Adipose tissue (tissue), 3 donors: Measurements from ENCODE around the gene STT3A. TPM values are rescaled to one million over a fixed set of nuclear protein-coding genes. Genes with fewer than 3 reads are reported as not detected.
A peak's percentile ranks its signal among the peaks of the same experiment; 100 is the strongest.

Experiments
- H3K27ac ChIP-seq: one replicate; pipeline ENCODE4 v1.5.1; 2013; ENCODE audit warnings: low read depth, low read length
- WGBS, 3 donors: extraction: QIAGEN DNeasy Blood & Tissue Kit; methylation state at CpG; one replicate each; pipeline ENCODE4 v1.1.7; 2013; 5-methylcytosine and 5-hydroxymethylcytosine counted together
- polyA plus RNA-seq, 3 donors: library from polyadenylated mRNA; stranded (reverse); fragments of 200-250 nt; gene quantifications; one replicate each; pipeline ENCODE4 v1.2.3, GENCODE V29; 2013
- donor health status: healthy with polysubstance abuse.
- donor health status: Bipolar disorder and iron deficiency.
- donor health status: healthy.

Gene STT3A
- polyA plus RNA-seq, 3 donors, result 27.4 to 78.2 (median 53.0) TPM

DNA sequence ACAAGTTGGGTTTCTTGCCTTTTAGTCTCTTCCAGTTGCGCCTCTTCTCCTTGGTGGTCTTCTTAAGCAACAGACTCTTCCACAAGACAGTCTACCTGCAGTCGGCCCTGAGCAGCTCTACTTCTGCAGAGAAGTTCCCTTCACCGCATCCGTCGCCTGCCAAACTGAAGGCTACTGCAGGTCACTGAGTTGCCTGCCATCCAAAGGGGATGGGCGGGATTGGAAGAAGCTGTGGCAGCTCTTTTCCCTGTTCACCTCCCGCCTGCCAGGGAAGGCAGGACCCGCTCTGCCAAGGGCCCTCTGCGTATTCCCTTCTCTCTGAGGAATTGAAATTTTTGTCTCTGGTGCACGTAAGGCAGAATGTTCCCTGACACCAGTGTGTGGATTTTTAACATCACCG, 9.2 kb upstream of the STT3A start:
- WGBS, 3 donors, result 93 to 97% (median 96%) methylated on average over 11 of the region's 11 CpGs
- H3K27ac ChIP-seq, result no peak overlapping the region

DNA sequence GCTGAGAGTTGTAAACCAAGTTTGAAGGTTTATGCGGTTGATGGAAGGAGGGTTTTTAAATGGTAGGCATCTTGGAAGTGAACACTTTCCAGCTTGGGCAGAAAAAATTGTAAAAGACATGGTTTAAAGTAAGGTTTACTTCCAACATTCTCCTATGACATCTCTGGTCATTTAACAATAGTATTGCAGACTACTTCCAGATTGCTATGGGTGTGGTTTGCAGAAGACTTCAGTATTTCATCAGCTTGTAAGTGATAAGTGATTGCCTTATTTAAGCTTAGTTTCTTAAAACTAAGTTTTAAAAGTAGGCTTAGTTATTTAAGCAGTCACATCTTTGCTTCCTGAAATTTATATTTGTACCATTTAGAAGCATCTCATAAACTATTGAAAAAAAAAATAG, 7.2 kb upstream of the STT3A start:
- 93 to 100% (median 97%) methylated on average over 1 of the region's 1 CpG for WGBS, 3 donors
- no peak overlapping the region for H3K27ac ChIP-seq

DNA sequence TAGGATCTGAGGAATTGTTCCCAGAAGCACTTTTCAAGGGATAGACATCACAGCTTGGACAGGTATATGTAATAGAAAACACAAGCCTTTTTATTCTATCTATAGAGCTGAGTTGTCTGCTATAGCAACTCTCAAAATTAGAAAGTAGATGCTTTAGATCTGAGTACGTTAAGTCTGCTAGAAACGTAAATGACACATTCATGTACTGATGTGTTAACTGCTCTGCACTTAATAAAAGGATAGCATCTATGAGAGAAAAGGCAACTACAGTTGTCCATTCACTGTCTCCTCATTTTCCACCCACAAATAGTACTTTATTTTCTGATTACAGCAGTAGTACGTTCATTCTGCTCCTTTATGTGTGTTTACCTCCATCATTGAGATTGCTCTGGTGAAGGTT, 6.0 kb upstream of the STT3A start:
- no peak overlapping the region for H3K27ac ChIP-seq
- 81 to 91% (median 84%) methylated on average over 3 of the region's 3 CpGs for WGBS, 3 donors

DNA sequence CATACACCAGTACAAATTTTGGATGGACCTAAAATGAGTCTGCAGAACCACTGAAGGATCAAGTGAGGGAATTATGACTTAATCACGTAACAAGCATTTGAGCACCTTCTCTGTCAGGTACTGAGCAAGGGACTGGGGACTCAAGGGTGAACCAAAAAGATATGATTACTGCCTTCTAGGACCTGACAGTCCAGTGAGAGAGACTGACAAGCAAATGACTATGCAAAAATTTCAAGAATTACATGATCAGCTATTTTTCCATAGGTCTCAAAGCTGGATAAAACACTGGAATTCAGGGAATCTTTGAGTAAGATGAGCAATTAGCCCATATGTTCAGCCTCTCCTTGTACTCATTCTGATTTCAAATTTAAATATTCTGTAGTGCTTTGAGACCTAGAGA, 5.2 kb upstream of the STT3A start:
- WGBS, 3 donors, result 91 to 100% (median 97%) methylated on average over 1 of the region's 1 CpG
- no peak overlapping the region for H3K27ac ChIP-seq

DNA sequence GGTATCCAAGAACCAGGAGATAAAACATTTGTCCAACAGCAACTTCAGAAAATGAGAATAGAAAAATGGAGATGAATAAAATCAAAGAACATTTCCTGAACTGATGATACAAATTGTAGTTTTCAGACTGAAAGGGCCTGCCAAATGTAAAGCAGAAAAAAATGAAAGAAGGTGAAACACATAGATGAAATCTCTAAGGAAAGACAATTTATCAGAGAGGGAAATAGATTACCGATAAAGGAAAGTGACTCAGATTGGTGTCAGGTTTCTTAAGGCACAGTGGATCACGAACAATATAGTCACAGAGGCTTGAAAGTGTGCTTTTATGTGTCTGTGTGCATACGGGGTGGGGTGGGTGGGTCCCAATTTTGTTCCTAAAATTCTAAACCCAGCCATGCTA, 4.1 kb upstream of the STT3A start:
- H3K27ac ChIP-seq, result no peak overlapping the region

DNA sequence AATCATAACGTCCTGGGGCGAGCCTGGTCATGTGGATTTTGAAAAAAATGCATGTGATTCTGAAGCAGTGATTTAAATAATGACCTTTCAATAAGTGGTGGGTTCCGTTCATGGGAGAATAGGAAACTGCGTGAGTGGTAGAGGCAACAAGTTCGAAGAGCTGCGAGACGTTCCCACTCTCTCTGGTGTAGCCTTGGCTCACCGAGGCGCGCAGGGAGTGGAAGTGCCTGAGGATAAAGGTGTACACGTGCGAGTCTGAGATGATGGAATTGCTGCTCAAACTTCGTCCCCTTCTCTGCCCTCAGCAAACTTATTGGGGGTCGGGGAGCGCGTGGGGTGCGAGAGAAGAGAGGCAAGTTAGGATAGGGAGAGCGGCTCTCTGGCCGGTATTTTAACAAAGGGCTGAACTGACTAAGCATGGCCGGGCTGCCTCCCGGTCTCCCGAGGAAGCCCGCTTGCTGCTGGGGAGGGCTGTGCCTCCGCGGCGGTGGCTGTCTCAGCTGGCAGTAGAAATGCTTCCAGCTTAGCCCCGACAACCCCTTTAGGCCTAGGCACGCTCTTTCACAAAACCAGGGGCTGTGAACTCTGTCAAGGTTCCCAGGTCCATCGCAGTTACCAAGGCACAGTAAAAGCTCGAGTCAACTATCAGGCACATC, 875 bp upstream of the STT3A start:
- H3K27ac ChIP-seq, result peak overlapping the region; percentile 87
- WGBS, 3 donors, result 1 to 2% (median 1%) methylated on average over 26 to 30 of the region's 30 CpGs

More for the DNA sequence above, 4.1 kb upstream of the STT3A start:
- WGBS, 3 donors, result 36 to 64% (median 55%) methylated on average over 3 of the region's 3 CpGs

DNA sequence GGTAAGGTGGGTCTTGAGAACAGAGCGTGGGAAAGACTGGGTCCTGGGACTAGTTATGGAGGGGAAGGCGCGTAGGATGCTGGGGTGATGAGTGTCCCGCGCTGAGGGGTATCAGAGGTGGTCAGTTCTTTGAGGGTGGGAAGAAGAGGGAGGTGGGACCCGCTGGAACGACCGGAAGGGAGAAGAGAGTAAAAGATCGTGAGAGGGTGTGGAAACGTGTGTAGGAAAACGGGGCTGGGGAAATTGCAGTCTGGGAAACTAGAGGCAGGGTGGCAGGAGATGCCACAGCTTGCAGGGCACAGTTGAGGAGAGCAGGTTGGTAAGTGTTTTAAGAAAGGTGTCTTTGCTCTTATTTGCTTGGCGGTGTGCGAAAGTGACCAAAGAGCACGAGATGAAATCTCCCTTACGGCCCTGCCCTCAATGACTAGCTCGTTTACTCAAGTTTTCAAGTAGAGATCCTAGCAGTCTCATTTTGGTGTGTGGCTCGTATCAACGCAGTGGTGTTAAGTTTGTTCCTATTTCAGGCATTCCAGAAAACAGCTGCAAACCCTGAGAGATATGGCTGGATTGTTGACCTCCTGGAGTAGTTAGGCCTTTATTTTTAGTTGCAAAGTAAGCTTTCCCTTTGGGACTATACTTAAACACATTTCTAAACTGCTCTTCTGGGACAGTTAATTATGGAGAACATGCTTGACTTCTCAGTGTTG, 615 bp downstream of the STT3A start:
- WGBS, 3 donors, result 0 to 1% (median 0%) methylated on average over 18 of the region's 18 CpGs
- H3K27ac ChIP-seq, result no peak overlapping the region

DNA sequence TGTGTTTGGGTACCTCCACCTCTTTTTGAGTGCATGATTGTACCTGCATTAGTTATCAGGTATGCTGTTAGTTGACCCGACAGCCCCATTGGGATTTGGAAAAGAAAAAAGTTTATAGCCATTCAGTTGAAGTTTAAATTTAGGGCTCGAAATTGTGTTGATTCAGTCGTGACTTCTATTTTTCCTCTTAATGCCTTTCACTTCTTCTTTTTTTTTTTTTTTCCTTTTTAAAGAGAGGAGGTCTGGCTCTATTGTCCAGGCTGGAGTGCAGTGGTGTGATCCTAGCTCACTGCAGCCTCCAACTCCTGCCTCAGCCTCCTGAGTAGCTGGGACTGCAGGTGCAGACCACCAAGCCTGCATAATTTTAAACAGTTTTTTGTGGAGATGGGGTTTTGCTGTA, 2.3 kb downstream of the STT3A start:
- H3K27ac ChIP-seq, result no peak overlapping the region
- 56 to 71% (median 66%) methylated on average over 3 of the region's 3 CpGs for WGBS, 3 donors

DNA sequence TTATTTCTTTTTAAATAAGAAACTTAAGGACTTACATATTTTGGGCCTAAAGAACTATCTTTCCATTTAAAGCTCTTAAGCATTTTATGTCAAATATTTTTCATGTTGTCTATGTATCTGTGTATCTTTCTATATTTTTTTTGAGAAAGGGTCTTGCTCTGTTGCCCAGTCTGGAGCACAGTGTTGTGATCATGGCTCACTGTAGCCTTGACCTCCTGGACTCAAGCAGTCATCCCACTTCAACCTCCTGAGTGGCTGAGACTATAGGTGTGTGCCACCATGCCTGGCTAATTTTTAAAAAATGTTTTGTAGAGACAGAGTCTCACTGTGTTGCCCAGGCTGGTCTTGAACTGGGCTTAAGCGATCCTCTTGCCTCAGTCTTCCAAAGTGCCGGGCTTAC, 8.0 kb downstream of the STT3A start:
- WGBS, 3 donors, result 92 to 96% (median 95%) methylated on average over 2 of the region's 2 CpGs

DNA sequence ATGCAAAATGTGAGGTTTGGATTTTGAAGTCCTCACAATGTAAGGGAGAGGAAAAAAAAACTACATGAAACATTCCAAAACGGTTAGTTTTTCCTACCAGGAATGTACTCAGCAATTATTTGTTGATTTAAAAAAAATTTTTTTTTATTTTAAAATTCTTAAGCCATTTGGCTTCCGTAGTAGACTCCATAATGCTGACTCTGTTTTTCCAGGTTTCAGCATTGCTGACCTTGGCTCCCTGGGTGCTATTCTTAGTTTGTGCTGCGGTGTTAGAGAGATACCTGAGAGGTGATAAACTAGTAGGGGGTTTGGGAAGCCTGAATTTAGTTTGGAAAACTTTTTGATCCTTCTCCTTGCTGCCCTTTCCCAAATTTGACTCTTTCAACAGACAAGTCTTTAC, 10.6 kb downstream of the STT3A start:
- 54 to 93% (median 92%) methylated on average over 3 of the region's 3 CpGs for WGBS, 3 donors
- H3K27ac ChIP-seq, result no peak overlapping the region

More for the DNA sequence above, 8.0 kb downstream of the STT3A start:
- H3K27ac ChIP-seq, result no peak overlapping the region

DNA sequence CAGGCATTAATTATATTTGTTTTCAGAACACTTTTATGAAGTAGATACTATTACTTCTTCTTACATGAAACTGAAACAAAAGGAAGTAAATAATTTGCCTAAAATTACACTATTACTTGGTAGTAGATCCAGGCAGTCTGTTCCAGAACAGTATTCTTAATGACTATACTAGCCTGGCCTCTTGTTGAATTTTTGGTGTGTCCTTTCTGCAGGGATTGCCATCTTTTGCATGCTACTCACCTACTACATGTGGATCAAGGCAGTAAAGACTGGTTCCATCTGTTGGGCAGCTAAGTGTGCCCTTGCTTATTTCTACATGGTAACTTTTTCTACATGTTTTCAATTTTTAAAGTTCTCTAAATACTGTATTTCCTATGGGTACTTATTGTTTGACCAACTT, 12.8 kb downstream of the STT3A start:
- no peak overlapping the region for H3K27ac ChIP-seq

DNA sequence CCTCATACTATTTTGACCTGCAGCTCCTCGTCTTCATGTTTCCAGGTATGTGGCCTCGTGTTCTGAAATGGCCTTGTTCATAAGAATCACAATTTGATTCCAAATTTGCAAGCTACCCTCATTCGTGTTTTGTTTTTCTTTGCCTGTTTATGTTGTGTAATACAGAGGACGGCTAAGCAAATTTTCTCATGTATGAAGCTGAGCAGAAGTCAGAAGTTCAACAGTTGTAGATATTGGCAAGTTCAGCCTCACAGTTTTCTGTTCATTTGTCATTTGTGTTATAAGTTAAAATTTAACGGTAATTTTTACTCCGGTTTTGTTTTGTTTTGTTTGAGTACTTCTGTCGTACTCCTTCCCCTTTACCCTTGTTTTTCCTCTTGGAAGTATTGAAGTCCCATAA, 16.9 kb downstream of the STT3A start:
- no peak overlapping the region for H3K27ac ChIP-seq
- WGBS, 3 donors, result 71 to 89% (median 87%) methylated on average over 7 of the region's 7 CpGs

DNA sequence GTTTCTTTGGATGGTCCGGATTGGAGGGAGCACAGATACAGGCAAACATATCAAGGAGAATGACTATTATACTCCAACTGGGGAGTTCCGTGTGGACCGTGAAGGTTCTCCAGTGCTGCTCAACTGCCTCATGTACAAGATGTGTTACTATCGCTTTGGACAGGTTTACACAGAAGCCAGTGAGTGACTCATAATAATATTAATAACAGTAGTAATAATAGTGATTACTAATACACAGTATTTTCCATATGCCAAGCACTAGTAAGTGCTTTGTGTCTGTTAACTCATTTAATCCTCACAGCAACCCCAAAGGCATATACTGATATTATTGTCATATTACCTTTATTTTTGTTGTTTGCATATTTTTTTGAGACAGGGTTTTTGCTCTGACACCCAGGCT, 25.7 kb downstream of the STT3A start:
- no peak overlapping the region for H3K27ac ChIP-seq
- WGBS, 3 donors, result 90 to 95% (median 94%) methylated on average over 4 of the region's 4 CpGs

DNA sequence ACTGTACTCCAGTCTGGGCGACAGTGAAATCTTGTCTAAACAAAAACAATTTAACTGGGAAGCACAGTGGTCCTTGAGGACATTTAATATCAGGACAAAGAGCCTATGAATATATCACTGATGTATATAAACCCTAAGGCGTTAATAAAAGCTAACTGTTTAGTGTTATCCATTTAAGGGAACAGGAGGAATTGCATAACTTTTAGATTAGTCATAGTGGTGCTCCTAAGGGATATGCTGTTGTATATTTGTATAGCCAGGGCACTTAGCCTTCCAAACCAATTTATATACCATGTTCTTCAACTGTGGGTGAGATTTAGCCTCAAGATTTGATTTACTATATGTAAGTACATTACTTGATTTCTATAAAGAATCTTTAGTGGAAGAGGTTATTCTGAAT, 29.3 kb downstream of the STT3A start:
- 77 to 87% (median 80%) methylated on average over 2 of the region's 2 CpGs for WGBS, 3 donors
- H3K27ac ChIP-seq, result no peak overlapping the region

DNA sequence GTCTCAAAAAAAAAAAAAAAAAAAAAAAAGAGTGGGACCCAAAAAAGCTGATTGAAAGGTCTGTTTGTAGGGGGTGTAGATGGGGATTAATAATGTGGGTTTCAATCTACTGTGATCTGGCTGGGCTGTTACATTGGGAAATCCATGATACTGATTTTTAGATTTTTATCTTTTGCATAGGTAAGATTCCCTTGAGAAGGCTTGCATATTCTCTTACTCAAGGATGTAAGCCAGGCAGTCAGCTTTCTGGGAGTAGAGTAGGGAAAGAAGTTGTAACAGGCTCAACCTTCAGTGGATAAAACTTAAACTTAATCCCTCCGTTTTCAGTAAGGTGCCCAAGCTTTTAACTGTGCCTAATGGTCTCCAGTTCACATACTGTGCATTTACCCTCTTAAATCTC, 30.4 kb downstream of the STT3A start:
- WGBS, 3 donors, result 79 to 90% (median 85%) methylated on average over 1 of the region's 1 CpG
- H3K27ac ChIP-seq, result no peak overlapping the region

DNA sequence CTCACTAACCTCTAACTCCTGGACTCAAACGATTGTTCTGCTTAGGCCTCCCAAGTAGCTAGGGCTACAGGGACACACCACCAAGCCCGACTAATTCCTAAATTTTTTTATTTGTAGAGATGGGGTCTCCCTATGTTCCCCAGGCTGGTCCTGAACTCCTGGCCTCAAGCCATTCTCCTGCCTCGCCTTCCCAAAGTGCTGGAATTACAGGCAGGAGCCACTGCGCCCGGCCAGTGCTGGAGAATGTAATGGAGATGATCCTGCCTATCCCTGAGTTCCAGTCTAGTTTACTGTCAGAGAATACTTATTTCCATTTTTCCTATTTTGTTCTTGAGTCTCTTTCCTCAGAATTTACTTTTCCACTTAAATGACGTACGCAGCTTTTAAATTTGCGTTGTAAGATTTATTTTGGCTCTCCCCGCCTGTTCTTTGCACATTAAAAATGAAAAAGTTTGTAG, 32.1 kb downstream of the STT3A start, which contains the start of gene CHEK1:
Gene CHEK1, plus strand, starts transcription at position 408 of the 458 bp plus-strand sequence. CDS start 1,606 bp downstream, outside the sequence.
- H3K27ac ChIP-seq, result peak within 1 kb of the TSS; percentile 4
- WGBS, 3 donors, result 53 to 63% (median 62%) methylated on average over 9 of the region's 9 CpGs

DNA sequence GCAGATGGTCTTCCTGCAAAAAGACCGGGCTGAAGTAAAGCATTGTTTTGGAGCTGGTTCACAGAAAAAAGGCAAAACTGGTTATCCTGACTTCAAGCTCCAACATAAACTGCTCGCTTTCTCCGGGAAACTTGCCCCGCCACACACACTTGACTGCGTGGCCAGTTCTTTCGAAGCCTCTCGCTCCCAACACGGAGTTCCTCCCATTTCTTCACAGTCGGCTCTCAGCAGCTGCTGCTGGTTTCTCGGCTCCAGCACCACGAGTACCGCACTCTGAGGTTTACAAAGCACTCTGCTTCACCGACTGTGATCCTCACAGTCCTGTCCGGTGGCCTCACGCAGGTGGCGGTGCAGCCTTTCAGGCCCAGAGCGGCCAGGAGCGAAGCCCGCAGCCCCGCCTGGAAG, 32.6 kb downstream of the STT3A start:
- WGBS, 3 donors, result 1% methylated on average over 20 of the region's 20 CpGs
- H3K27ac ChIP-seq, result peak overlapping the region; percentile 1

DNA sequence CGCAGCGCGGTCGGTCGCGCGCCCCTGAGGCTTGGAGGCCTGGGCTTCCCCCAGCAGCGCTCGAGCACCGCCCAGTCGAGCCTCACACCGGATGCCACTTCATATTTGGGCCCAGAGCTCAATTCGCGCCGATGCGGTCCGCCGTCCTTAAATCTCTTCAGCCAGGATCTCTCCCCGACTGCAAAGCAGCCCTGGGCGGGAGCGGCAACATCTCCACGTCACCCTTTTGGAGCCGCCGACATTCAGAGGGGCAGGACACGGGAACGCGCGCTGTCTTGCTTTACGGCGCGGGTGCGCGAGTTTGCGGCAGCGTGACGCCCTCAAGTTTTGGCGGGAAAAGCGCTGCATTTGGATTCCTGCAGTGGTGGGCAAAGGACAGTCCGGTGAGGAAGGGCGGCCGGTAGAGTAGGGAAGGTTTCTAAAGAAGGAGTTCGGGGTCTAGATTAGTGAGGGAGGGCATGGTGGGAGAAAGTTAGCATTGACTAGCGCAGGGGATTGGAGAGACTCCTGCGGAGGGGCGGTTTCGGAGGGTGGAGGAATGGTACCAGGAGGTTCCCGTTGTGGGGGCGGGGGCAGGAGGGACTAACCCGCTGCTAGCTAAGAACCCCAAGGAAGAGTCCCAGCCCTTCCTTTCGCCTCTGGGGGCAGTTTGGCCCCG, 33.1 kb downstream of the STT3A start:
- 0% methylated on average over 51 of the region's 51 CpGs for WGBS, 3 donors
- peak overlapping the region; percentile 4 for H3K27ac ChIP-seq

DNA sequence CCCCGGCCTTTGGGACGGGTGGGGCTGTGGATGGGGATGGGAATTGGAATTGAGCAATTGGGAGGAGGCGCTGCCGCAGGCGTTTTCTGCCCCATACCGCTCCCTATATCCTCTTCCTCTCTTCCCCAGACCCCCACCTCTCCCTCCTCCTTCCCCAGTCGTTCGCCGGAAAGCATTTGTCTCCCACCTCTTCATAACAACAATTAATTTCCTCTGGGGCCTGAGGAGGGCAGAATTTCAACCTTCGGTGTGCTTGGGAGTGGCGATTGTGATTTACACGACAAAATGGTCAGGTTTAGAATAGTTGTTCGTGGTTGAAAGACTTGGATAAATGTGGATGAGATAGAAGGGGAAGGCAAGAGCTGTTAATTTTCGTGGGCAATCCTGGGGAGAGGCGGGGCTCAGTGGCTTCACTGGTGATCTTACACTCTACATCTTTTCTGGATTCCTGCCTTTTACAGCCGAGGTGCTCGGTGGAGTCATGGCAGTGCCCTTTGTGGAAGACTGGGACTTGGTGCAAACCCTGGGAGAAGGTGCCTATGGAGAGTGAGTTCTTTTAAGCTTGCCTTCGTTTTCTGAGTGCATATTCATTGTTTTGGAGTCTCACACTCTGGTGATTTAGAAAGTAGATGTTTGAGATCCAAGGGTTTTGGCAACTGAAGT, 33.8 kb downstream of the STT3A start:
- whole genome bisulfite sequencing, 3 donors, result 0 to 2% (median 0%) methylated on average over 18 of the region's 18 CpGs
- H3K27ac ChIP-seq, result no peak overlapping the region
